ENCODE results near the gene SLC12A8.

Gene SLC12A8

GRCh38 chr3:125186261-125186787, 26.2 kb downstream of the SLC12A8 start:
- DNase-seq: peak; percentile 38

- DNase-seq: no peak
These were observed 26.7 kb downstream of the SLC12A8 start for GRCh38 chr3:125185805-125186204.

- DNase-seq: no peak
These were observed 32.7 kb downstream of the SLC12A8 start for GRCh38 chr3:125179884-125180240.

- no peak for DNase-seq
These were observed 33.2 kb downstream of the SLC12A8 start for GRCh38 chr3:125179143-125179883.

GRCh38 chr3:125177746-125178145, 34.8 kb downstream of the SLC12A8 start:
- no peak for DNase-seq

- DNase-seq: no peak
These were observed 37.1 kb downstream of the SLC12A8 start for GRCh38 chr3:125175295-125176078.

- DNase-seq: no peak
These were observed 40.2 kb downstream of the SLC12A8 start for GRCh38 chr3:125172346-125172745.

GRCh38 chr3:125168711-125169393, 43.7 kb downstream of the SLC12A8 start:
- DNase-seq: no peak

- DNase-seq: no peak
These were observed 45.9 kb downstream of the SLC12A8 start for GRCh38 chr3:125166599-125167136.

GRCh38 chr3:125165948-125166553, 46.5 kb downstream of the SLC12A8 start:
- DNase-seq: no peak

- peak; percentile 37 for DNase-seq
These were observed 47.2 kb downstream of the SLC12A8 start for GRCh38 chr3:125165189-125165947.

GRCh38 chr3:125163739-125164601, 48.6 kb downstream of the SLC12A8 start:
- no peak for DNase-seq

- DNase-seq: peak; percentile 32
These were observed 50.8 kb downstream of the SLC12A8 start for GRCh38 chr3:125161607-125162219.

GRCh38 chr3:125160606-125161371, 51.8 kb downstream of the SLC12A8 start:
- DNase-seq: peak; percentile 81

GRCh38 chr3:125157183-125157582, 55.4 kb downstream of the SLC12A8 start:
- no peak for DNase-seq

GRCh38 chr3:125156456-125156855, 56.1 kb downstream of the SLC12A8 start:
- no peak for DNase-seq

GRCh38 chr3:125154800-125155269, 57.7 kb downstream of the SLC12A8 start:
- DNase-seq: no peak

GRCh38 chr3:125154110-125154509, 58.4 kb downstream of the SLC12A8 start:
- no peak for DNase-seq

- no peak for DNase-seq
These were observed 59.6 kb downstream of the SLC12A8 start for GRCh38 chr3:125152951-125153350.

All from eye (tissue), 1 donor.